NCI-H2196 (cell line): ENCODE measurements around the gene KLHL30.
A peak's percentile ranks its signal among the peaks of the same experiment; 100 is the strongest.

Experiments used
- DNase-seq: peaks from one replicate; lab custom pipeline; 2025; ENCODE audit not compliant: unreplicated experiment; lab: John Stamatoyannopoulos, UW

The KLHL30 gene, protein sequence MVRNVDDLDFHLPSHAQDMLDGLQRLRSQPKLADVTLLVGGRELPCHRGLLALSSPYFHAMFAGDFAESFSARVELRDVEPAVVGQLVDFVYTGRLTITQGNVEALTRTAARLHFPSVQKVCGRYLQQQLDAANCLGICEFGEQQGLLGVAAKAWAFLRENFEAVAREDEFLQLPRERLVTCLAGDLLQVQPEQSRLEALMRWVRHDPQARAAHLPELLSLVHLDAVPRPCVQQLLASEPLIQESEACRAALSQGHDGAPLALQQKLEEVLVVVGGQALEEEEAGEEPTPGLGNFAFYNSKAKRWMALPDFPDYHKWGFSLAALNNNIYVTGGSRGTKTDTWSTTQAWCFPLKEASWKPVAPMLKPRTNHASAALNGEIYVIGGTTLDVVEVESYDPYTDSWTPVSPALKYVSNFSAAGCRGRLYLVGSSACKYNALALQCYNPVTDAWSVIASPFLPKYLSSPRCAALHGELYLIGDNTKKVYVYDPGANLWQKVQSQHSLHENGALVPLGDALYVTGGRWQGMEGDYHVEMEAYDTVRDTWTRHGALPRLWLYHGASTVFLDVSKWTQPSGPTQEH

GRCh38 chr2:238138331-238139195 is at the start of gene KLHL30:
KLHL30 (plus strand) TSS chr2:238138668; CDS start chr2:238140755, 2,087 bp downstream.
- DNase-seq = no peak

- DNase-seq = no peak
Observed at GRCh38 chr2:238090887-238091286, 47.6 kb upstream of the KLHL30 start.

DNA sequence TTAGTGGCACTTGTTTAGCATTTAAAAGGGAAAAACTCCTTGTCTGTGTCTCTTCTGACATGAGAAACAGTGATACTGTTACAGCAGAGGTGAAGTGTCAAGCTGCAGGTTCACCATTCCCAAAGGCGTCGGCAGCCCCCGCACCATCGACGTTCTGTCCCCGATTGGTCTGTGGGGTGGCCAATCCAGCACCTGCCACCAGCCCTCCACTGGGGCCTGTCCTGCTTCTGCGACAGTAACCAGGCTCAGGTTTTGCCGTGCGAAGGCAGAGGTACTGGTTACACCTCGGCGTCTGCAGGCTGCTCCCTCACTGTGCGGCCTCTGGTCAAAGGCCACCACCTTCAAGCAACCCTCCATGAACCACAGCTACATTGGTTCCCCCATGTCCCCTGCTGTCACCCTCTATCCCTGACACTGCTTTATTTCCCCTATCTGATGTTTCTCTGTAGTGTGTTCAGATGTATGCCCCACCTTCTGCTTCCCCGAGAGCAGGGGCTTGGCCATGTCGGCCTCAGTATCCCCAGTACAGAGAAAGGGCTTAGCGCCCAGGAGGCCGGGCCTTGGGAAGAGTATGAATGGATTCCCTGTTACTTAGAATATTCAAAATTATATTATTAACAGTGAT is 46.9 kb upstream of the KLHL30 start:
- DNase-seq = no peak

GRCh38 chr2:238092486-238093035 is 45.9 kb upstream of the KLHL30 start:
- DNase-seq = no peak

DNA sequence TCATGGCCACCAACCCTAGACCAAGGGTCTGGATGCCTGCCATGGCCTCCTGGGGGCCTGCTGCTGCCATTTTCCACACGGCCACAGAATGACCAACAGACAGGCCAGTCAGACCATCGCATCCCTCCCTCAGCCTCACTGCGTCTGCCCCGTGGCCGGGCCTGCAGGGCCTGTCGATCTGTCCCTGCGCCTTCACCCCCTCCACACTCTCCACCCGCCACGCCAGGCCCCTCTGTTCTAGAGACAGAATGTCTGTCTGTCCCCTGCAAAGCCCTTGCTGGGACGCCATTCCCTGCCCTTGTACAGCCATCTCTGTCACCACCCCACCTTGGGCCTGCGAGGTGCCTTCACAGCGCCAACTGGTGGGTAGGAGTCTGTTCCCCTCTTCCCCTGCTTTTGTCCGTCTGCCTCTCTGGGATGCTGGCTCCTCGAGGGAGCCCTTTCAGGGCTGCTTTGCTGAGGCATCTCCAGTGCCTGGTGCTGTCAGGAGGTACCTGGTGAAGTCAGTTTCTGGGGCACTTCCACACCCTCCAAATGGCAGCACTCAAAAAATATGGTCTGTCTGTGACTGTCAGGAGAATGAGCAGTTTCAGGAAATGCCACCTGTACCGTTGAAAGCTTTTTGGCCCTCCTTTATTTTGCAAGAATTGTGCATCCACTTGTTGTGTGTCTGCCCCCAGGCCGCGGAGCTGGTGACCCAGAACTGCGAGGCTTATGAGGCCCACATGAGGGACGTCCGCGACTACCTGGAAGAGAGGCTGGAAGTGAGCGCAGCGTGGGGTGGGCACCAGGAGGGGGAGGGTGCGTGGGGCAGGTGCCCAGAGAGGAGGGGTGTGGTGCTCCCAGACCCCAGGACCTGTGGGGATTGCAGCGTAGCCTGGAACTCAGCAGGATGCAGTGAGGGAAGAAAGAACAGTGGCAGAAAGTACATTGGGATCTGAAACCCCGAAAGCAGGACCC is 45.0 kb upstream of the KLHL30 start:
- DNase-seq = no peak

DNA sequence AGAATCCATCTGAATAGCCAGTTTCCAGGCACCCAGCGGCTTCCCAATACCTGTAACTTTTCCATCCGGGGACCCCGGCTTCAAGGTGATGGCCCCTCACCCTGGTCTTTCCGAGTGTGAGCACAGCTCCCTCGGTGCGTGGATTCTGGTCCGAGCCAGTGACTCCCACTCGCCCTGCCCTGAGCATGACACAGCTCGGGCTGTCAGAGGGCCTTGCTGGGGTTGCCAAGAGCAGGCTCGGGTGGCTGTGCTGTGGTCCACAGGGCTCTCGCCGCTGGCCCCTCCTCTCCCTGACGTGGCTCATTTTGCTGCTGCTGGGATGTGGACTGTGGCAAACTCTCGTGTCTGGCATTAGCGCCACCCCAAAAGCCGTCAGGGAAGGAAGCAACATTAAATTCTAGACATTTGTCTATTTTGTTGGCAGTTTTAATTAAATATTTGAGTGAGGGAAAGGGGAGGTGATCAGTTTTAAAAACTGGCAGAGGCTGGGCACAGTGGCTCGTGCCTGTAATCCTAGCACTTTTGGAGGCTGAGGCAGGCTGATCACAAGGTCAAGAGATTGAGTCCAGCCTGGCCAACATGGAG is 43.9 kb upstream of the KLHL30 start:
- no peak for DNase-seq

GRCh38 chr2:238095143-238095542 is 43.3 kb upstream of the KLHL30 start:
- no peak for DNase-seq

- peak; percentile 67 for DNase-seq
Observed at GRCh38 chr2:238096311-238097011, 42.0 kb upstream of the KLHL30 start.

- no peak for DNase-seq
Observed at GRCh38 chr2:238097201-238097987, 41.1 kb upstream of the KLHL30 start.

GRCh38 chr2:238097988-238098871 is 40.2 kb upstream of the KLHL30 start:
- peak; percentile 52 for DNase-seq

- no peak for DNase-seq
Observed at GRCh38 chr2:238098901-238099713, 39.4 kb upstream of the KLHL30 start.

- no peak for DNase-seq
Observed at GRCh38 chr2:238099714-238100048, 38.8 kb upstream of the KLHL30 start.

- DNase-seq = no peak
Observed at GRCh38 chr2:238100049-238100820, 38.2 kb upstream of the KLHL30 start, which contains the start of gene ESPNL. ESPNL (plus strand) TSS chr2:238100340; CDS start chr2:238100420, 80 bp downstream.

DNA sequence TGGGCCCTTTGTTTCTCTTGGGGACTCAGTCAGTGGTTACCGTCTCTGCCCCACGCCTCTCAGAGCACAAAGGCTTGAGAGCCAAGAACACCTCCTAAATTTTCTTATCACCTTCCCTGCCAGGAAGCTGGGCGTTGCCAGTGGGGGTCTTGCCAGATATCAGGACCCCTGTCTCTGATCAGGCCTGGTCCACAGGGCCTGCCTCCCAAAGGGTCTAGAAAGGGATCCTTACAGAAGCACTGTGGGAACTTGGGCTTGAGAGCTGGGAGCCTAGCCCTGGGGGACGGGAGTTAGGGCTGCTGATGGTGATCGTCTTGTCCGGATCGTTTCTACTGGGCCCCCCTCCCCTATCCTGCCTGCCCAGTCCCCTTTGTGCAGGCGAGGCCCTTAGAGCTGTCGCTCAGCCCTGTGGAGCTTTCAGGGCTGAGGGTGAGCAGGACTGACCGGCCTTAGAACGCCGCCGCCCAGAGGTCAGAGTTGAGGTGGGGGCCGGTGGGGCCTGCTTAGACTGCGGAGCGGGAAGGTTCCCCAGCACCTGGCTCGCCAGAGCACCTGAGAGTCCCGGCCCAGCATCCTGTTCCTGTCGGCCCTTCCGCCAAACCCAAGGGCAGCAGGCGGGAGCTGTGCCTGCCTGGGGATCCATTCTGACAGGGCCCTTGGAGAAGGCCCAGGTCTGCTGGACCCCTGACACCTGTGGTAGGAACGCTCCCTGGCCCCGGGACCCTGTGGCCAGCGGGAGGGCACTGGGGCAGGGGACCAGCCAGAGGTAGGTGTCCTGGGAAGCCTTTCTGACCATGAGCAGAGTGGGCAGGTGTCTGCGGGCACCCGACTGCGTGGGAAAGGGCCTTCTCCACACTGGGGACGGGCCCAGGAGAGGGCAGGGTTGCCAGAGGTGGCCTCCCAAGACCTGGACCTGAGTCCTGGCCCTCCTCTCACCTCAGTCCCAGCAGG is 37.4 kb upstream of the KLHL30 start:
- DNase-seq = no peak
